A673 (cell line): Measurements from ENCODE around the gene TRPC1. TPM values are rescaled to one million over a fixed set of nuclear protein-coding genes. Genes with fewer than 3 reads are reported as not detected.

ENCODE experiments used
- BruUV-seq: library from RNA; stranded (reverse); fragments of 400-500 nt; replicated peaks from 2 replicates; lab custom pipeline; 2021; lab: Mats Ljungman, UMichigan
- CTCF ChIA-PET: fragments of 300-600 bp; sonication (Branson Sonifier 250); formaldehyde crosslinking; loops from one replicate; lab custom pipeline; 2022; ENCODE audit warnings: antibody characterized with exemption; lab: Charles Lee
- POLR2A ChIA-PET: fragments of 300-600 bp; sonication (Branson Sonifier 250); formaldehyde crosslinking; loops from one replicate; lab custom pipeline; 2022; ENCODE audit warnings: antibody characterized with exemption; ENCODE audit not compliant: low non-redundant PET; lab: Charles Lee
- DNase-seq: peaks from one replicate; pipeline ENCODE4 v3.0.0-alpha.2; 2015; ENCODE audit warnings: low spot score
- H3K27ac ChIP-seq: fragments of 200-600 bp; sonication (generic); 2 replicates; pipeline ENCODE4 v1.5.1; 2016; ENCODE audit warnings: mixed run types, low read depth, mild to moderate bottlenecking, mixed read lengths, antibody characterized with exemption, low read length; ENCODE audit not compliant: poor library complexity, severe bottlenecking
- H3K27me3 ChIP-seq: fragments of 200-600 bp; sonication (generic); replicated peaks from 2 replicates; pipeline ENCODE4 v1.6.1; 2017; ENCODE audit warnings: mixed run types, low read depth, mild to moderate bottlenecking, mixed read lengths, antibody characterized with exemption, low read length; ENCODE audit not compliant: insufficient read depth, poor library complexity
- H3K36me3 ChIP-seq: fragments of 200-600 bp; sonication (generic); 2 replicates; pipeline ENCODE4 v1.6.1; 2016; ENCODE audit warnings: mixed run types, mild to moderate bottlenecking, mixed read lengths, antibody characterized with exemption, low read length; ENCODE audit not compliant: insufficient read depth, poor library complexity, severe bottlenecking
- H3K4me1 ChIP-seq: fragments of 200-600 bp; sonication (generic); 2 replicates; pipeline ENCODE4 v1.6.1; 2017; ENCODE audit warnings: mixed run types, mild to moderate bottlenecking, mixed read lengths, antibody characterized with exemption, low read length; ENCODE audit not compliant: insufficient read depth, poor library complexity, severe bottlenecking
- H3K4me3 ChIP-seq: fragments of 200-600 bp; sonication (generic); 2 replicates; pipeline ENCODE4 v1.5.1; 2016; ENCODE audit warnings: low read depth, mixed run types, mild to moderate bottlenecking, mixed read lengths, low read length; ENCODE audit not compliant: poor library complexity, severe bottlenecking
- H3K9me3 ChIP-seq: fragments of 200-600 bp; sonication (generic); 2 replicates; pipeline ENCODE4 v1.6.1; 2016; ENCODE audit warnings: mixed run types, low read depth, mild to moderate bottlenecking, mixed read lengths, antibody characterized with exemption, low read length; ENCODE audit not compliant: poor library complexity, severe bottlenecking
- EZH2 ChIP-seq: fragments of 200-600 bp; sonication (generic); IDR thresholded peaks from 2 replicates; pipeline ENCODE4 v1.6.1; 2017; ENCODE audit warnings: borderline replicate concordance, low read depth, mild to moderate bottlenecking, mixed read lengths, antibody characterized with exemption, low read length; ENCODE audit not compliant: poor library complexity, severe bottlenecking
- intact Hi-C: fragments of 100-400 bp; cut with micrococcal nuclease; formaldehyde crosslinking; loops from one replicate; pipeline ENCODE4 v1.10.0; 2022; ENCODE audit not compliant: unreplicated experiment
- total RNA-seq: library from RNA; stranded (reverse); gene quantifications from 2 replicates; pipeline ENCODE4 v1.2.3, GENCODE V29; 2021
- TF ChIP-seq, protein P1 (sequence below): fragments of 300-800, 200-600 bp; sonication (generic); conservative IDR thresholded peaks from 2 replicates; pipeline ENCODE4 v1.5.1; 2017; ENCODE audit warnings: low read depth, mild to moderate bottlenecking, antibody characterized with exemption, low read length, moderate library complexity, mixed read lengths

Gene TRPC1
- total RNA-seq, 1 experiment from 2014 or later: 0.88 TPM

DNA sequence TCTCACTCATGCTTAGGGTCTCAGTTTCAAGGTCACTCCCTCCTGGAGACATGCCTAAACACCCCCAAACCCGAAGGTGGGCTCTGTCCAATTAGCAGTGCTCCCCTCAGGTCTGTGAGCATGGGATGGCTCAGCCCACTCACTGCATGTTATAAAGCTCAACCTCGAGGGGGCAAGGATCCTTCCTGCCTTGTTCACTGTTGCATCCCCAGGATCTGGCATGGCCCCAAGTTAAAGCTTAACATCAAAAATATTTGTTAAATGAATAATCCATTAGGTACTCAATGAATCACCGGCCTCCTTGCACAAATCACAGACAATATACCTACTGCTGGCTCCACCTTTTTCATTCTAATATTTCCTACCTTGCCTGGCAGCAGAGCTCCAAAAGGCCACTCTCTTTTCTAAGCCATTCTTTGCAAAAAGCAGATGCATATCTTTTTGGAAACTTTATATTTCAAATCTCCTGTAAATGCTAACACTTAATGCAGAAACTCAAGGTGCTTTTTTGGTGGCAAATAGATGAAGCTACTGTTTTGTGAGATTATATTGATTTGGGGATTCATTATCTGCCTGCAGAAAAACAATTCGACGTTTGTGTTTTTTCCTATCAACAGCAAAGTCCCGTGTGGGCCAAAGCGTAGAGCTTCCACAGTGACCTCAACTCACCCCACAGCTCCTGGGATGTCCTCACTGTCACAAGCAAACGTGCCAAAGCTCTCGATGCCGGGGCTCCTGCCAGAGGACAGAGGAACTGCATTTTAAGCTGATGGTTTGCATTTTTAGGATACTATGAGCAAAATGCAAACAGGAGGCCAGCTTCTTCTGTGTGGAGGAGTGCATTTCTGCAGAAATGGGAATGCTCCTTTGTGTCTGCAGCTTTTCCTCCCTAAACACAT lies 129.7 kb downstream of the TRPC1 start:
- ChIA-PET POLR2A (no interaction called here), CTCF (interaction anchor here (0.5 kb wide), 1 partner anchor 10 kb away, joined by 3 read pairs; no protein-coding TSS in a partner anchor)
- Histone ChIP-seq H3K9me3 (no peaks in the 10 kb centered on the region), H3K4me1 (peaks cover 19% of the 10 kb centered on the region), H3K4me3 (no peak overlapping the region), H3K36me3 (no peaks in the 10 kb centered on the region), H3K27me3 (no peaks in the 10 kb centered on the region), H3K27ac (no peak overlapping the region)
- peak; percentile 38 for DNase-seq
- intact Hi-C loops: no loop called here
- BruUV-seq: no TSS peak
- TF ChIP-seq, protein P1, sequence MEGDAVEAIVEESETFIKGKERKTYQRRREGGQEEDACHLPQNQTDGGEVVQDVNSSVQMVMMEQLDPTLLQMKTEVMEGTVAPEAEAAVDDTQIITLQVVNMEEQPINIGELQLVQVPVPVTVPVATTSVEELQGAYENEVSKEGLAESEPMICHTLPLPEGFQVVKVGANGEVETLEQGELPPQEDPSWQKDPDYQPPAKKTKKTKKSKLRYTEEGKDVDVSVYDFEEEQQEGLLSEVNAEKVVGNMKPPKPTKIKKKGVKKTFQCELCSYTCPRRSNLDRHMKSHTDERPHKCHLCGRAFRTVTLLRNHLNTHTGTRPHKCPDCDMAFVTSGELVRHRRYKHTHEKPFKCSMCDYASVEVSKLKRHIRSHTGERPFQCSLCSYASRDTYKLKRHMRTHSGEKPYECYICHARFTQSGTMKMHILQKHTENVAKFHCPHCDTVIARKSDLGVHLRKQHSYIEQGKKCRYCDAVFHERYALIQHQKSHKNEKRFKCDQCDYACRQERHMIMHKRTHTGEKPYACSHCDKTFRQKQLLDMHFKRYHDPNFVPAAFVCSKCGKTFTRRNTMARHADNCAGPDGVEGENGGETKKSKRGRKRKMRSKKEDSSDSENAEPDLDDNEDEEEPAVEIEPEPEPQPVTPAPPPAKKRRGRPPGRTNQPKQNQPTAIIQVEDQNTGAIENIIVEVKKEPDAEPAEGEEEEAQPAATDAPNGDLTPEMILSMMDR: no peak
- no peak for TF ChIP-seq EZH2

DNA sequence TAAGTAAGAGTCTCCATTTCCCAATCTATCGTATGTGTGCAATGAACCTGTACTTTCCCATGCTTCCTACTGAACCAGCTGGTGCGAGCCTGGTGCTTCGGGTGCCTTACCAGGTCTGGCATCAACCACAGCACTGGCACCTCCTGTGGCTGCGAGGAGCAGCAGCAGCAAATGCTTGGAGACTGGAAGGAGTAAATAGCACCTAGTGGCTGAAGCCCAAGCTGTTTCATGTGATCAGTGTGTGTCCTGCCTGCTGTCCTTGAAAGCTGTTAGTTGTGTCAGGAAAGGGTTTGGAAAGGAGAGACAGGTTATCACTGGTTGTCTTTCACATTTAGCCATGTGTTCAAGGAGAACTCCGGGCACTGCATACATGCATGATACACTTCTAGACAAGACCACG lies 133.2 kb downstream of the TRPC1 start:
- no TSS peak for BruUV-seq
- H3K9me3 ChIP-seq: no peaks in the 10 kb centered on the region
- no peaks in the 10 kb centered on the region for H3K27me3 ChIP-seq
- intact Hi-C loops: no loop called here
- POLR2A ChIA-PET: no interaction called here
- no peak overlapping the region for H3K4me3 ChIP-seq
- peak; percentile 49 for DNase-seq
- H3K36me3 ChIP-seq: no peaks in the 10 kb centered on the region
- TF ChIP-seq EZH2: no peak
- TF ChIP-seq, protein P1: peak; percentile 34
- CTCF ChIA-PET: interaction anchor here (1.2 kb wide), 1 partner anchor 29 kb away, joined by 12 read pairs; no protein-coding TSS in a partner anchor
- peaks cover 5% of the 10 kb centered on the region for H3K4me1 ChIP-seq
- no peak overlapping the region for H3K27ac ChIP-seq

Other genes with a start within 250 kb of the TRPC1 start
- gene ATR, start 145.3 kb upstream of the TRPC1 start, total RNA-seq: 27.5 and 28.3 TPM in 2 replicates
- gene PLS1, start 127.6 kb upstream of the TRPC1 start, total RNA-seq: 6.4 and 8.9 TPM in 2 replicates
- gene PCOLCE2, start 165.0 kb downstream of the TRPC1 start, total RNA-seq: 5.0 and 6.4 TPM in 2 replicates
- 0.19 and 0.28 TPM in 2 replicates for gene PAQR9, start 239.6 kb downstream of the TRPC1 start, total RNA-seq